T-helper 9 cell (primary cell): ENCODE measurements around the gene LY6G5C.

Experiments
- DNase-seq: peaks from one replicate; pipeline ENCODE4 v3.0.0-alpha.2; 2020

The LY6G5C gene

GRCh38 chr6:31639449-31639861 is 41.4 kb downstream of the LY6G5C start:
- no peak for DNase-seq

GRCh38 chr6:31639043-31639442 is 41.8 kb downstream of the LY6G5C start:
- DNase-seq: no peak

- DNase-seq: no peak
Measured at GRCh38 chr6:31636698-31637596, 43.9 kb downstream of the LY6G5C start.

GRCh38 chr6:31634969-31635575 is 45.8 kb downstream of the LY6G5C start:
- no peak for DNase-seq

- no peak for DNase-seq
Measured at GRCh38 chr6:31634131-31634530, 46.7 kb downstream of the LY6G5C start.

GRCh38 chr6:31633447-31633846 is 47.4 kb downstream of the LY6G5C start:
- no peak for DNase-seq

- no peak for DNase-seq
Measured at GRCh38 chr6:31632279-31632946, 48.5 kb downstream of the LY6G5C start.

GRCh38 chr6:31631681-31632278 is 49.1 kb downstream of the LY6G5C start:
- no peak for DNase-seq

- DNase-seq: no peak
Measured at GRCh38 chr6:31631209-31631608, 49.7 kb downstream of the LY6G5C start.

GRCh38 chr6:31630177-31630934 is 50.5 kb downstream of the LY6G5C start:
- DNase-seq: no peak

GRCh38 chr6:31629014-31629413 is 51.9 kb downstream of the LY6G5C start:
- DNase-seq: no peak

GRCh38 chr6:31627690-31628287 is 53.1 kb downstream of the LY6G5C start:
- DNase-seq: no peak

GRCh38 chr6:31626952-31627351 is 53.9 kb downstream of the LY6G5C start:
- no peak for DNase-seq
